ENCODE results near the gene TTC8. TPM values are rescaled to one million over a fixed set of nuclear protein-coding genes. Genes with fewer than 3 reads are reported as not detected.
A peak's percentile ranks its signal among the peaks of the same experiment; 100 is the strongest.

The TTC8 gene
- total and polyA plus RNA-seq, 2 donors (not counting 3 experiments of a cell fraction or from before 2014, with no cell fraction given): 11.9 to 16.3 TPM

- Histone ChIP-seq H3K79me2 (ENCODE audit: control insufficient read depth, insufficient read depth, low read length) (no peaks in the 10 kb centered on the region), H2AFZ (ENCODE audit: low read depth, low read length) (no peak overlapping the region), H3K27ac (ENCODE audit: insufficient read depth, low read depth, low read length) (no peak overlapping the region), H3K4me1 (ENCODE audit: control insufficient read depth, extremely low read depth, insufficient read depth, low read length) (peaks cover 9% of the 10 kb centered on the region), H3K9ac (replicated peaks; ENCODE audit: extremely low read depth, insufficient read depth, low read length) (no peak overlapping the region), H3K9me3 (replicated peaks; ENCODE audit: control insufficient read depth, insufficient read depth, low read length) (no peaks in the 10 kb centered on the region), H3K27me3 (ENCODE audit: control insufficient read depth in 2 of 2, insufficient read depth in 2 of 2, low read length in 2 of 2) (no peaks in the 10 kb centered on the region), H3K4me2 (ENCODE audit: insufficient read depth, low read length) (no peak overlapping the region), H4K20me1 (replicated peaks; ENCODE audit: control insufficient read depth, extremely low read depth, insufficient read depth, low read length) (no peaks in the 10 kb centered on the region), H3K9me1 (replicated peaks; ENCODE audit: control insufficient read depth, extremely low read depth, insufficient read depth, low read length) (no peaks in the 10 kb centered on the region), H3K36me3 (ENCODE audit: control insufficient read depth in 2 of 2, extremely low read depth in 1 of 2, insufficient read depth in 2 of 2, low read length in 2 of 2) (no peaks in the 10 kb centered on the region), H3K4me3 (replicated peaks in 1 of 3; ENCODE audit: insufficient read depth in 1 of 3, low read depth in 1 of 3, low read length in 3 of 3) (no peak overlapping the region)
- TF ChIP-seq POLR2A (IDR thresholded peaks at IDR 0.05; ENCODE audit: low read depth, low read length) (no peak), POLR2AphosphoS5 (IDR thresholded peaks at IDR 0.05; ENCODE audit: insufficient read depth, low read depth, low read length) (no peak), EZH2 (IDR thresholded peaks at IDR 0.05; ENCODE audit: borderline replicate concordance, low read depth, low read length, severe bottlenecking) (no peak), MAX (IDR thresholded peaks at IDR 0.05; ENCODE audit: insufficient read depth, insufficient read length) (no peak), JUN (IDR thresholded peaks at IDR 0.05; ENCODE audit: borderline replicate concordance, insufficient read depth, insufficient read length, low read depth) (no peak), FOS (IDR thresholded peaks at IDR 0.05; ENCODE audit: borderline replicate concordance, insufficient read depth, low read length) (no peak), GATA2 (IDR thresholded peaks at IDR 0.05; ENCODE audit: insufficient read depth, insufficient read length, low read depth, low read length) (no peak), MYC (IDR thresholded peaks at IDR 0.05; ENCODE audit: low read depth, low read length) (no peak), CTCF (IDR thresholded peaks at IDR 0.05; ENCODE audit: extremely low read depth in 1 of 2, insufficient read depth in 1 of 2, low read depth in 1 of 2, low read length in 2 of 2) (no peak)
- CTCF ChIA-PET: interaction anchor here (1.0 to 1.4 kb wide), 2 partner anchors 10 kb away, joined by 3 to 5 read pairs; partner anchors contain the start of gene TTC8
- DNase-seq (ENCODE audit: low read depth, low spot score) (peak; percentile 76), FAIRE-seq (peak; percentile 31)
- POLR2A ChIA-PET: no interaction called here
- intact Hi-C loops (cut with micrococcal nuclease): no loop called here
- dilution Hi-C loops (cut with MboI; ENCODE audit: extremely low pct_ligation_motif_present, low sequenced_read_pairs): no loop called here
- no TSS peak for BruUV-seq (replicated peaks)
These were observed 10.5 kb downstream of the TTC8 start for GRCh38 chr14:88834883-88835431.
